HG03108 (cell line): Measurements from ENCODE around the gene TPR.

ENCODE experiments used
- ATAC-seq: cut with Tn5 transposase; IDR thresholded peaks from one replicate; pipeline ENCODE4 v1.9.1; 2021; ENCODE audit warnings: moderate library complexity; ENCODE audit not compliant: unreplicated experiment

Gene TPR

DNA sequence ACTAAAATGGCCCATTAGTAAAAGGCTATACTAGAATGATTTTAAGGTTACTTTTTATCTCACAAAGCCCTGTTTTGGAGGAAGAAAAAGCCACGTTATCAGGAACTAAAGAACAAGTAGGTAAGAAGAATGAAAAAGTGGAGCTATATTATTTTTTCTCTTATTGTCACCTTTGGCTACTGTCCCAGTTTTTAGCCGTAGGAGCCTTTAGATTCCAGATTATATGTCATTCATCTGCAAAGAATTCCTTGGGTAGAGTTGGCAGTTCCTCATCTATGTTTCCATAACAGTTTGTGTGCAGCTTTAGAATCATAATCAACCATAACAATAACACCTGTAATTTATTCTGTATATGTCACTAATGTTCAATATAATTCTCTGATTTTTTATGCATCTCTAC is 83.8 kb downstream of the TPR start:
- ATAC-seq: no peak

DNA sequence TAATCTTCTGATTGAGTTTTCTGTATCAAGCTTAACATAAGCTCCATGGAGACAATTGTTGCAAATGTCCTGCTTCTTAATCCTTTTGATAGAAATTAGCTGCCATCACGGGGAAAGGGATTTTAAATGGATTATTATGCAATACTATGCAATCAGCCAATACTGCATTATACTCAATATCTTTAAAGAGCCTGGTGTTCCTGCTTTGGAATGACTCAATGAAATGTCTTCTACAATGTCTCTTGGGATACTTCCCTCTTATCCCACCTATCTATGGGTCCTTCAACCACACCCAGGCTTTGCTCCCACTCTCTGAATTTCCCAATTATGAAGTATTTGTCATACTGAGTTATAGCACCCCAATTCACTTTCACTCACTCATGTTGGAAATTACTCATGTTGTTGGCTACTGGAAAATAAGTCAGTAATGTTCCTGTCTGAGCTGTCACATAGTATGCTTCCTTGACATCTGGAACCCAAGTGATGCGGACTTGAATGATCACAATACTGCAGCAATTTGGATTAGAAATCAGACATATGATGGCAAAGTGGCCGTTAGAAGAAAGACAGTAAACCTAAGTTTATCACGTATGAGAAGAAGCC is 85.0 kb downstream of the TPR start:
- ATAC-seq: no peak

DNA sequence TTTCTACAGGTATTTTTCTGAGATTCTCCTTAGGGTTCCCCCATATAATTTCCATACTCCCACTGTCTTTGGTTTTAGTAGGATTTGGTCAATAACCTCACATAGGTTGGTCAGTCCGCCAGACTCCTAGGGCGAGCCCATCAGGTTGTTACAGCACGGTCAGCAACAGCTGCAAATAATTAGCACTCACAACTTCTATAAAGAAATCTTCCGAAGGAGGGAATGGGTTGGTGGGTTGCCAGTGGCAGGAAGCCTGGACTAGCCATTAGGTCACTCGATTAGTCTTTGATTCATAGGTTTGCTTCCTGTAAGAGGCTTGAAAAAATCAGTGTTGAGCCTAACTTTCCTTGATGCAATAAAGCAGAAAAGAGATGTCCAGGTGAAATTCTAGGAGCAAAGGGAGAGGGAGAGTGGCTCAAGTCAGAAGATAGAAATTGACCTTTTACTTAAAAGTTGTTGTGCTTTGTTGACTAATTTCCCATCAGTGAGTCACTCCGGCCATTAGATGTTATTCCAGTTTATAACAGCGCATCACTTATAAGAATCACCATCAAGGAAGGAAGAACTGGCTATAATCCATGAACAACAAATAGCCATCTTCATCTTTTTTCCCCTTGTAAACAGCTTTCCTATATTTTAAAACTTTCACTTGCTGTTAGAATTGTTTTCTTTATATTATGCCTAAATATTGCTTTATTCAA is 88.3 kb downstream of the TPR start:
- ATAC-seq: no peak

DNA sequence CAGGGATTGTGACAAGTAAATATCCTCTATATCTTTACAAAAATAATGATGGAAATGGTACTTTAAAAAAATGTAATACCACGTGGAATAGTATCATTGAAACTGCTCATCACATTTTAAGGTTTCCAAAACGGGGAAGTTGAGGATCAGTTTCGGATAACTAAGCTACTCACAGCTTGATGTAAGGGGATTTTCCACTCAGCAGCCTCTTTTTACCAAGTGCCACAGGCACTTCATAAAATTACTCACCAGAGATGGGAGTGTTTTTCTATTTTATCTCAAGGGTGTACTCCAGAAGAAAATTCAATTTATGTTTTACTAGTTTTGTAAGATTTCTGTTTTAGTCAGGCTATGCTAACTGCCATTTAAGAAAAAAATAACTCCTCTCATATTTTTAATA is 91.7 kb downstream of the TPR start:
- ATAC-seq: peak; percentile 69

DNA sequence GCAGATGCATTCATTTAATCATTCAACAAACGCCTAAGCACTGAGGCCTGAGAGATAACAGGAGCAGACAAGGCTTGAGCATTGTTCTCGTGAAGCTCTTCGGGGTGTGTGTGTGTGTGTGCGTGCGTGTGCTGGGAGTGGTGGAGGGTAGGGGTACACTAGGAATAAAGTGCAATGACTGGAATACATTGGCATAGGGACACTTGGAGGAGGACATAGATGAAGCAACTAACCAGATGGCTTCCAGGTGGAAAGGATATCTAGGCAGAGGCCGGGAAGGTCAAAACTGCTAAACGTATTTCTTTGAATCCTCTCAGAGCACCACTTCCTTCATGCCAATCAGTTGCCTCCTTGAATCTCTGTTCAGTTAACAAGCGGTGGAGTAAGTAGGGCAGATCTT is 92.6 kb downstream of the TPR start:
- ATAC-seq: no peak

DNA sequence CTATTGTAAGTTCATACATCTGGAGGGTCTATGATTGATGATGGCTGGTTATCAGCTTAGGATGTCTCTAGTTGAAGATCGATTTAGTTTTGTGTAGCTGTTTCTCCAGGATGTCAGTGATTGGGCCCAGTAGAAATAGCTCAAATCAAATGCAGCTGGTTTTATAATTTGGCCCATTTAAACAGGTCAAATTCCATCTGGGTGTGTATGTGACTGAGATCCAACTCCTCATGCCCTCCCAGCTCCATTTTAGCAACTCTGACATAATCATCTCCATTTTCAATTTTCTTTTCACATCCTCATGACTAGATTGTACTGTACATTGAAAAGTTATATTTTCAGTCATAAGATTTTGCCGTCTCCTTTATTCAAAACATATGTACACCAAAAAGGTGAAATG is 99.2 kb downstream of the TPR start:
- ATAC-seq: no peak

DNA sequence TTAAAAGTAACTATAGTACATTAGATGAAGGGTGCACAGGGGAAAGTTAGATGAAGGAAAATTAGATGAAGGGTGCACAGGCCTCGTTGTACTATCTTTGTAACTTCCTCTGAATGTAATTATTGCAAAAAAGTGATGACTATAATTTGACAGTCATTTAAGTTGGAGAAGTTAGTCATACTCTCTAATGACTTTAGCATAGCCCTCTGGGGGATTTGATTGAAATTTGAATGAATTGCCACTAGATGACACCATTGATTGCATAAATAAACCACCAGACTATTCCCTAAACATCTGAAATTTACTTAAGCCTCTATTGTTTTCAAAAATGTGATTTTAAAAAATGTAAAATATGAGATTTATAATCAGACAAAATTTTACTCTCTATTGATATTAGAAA is 102.6 kb downstream of the TPR start:
- no peak for ATAC-seq

- no peak for ATAC-seq
Observed at GRCh38 chr1:186271032-186271431, 104.0 kb downstream of the TPR start.
